NT2/D1 (cell line): ENCODE results near the gene DENND1B.

ENCODE experiments used
- YY1 ChIP-seq: IDR thresholded peaks from 2 replicates; pipeline ENCODE4 v1.6.1; 2011; ENCODE audit not compliant: insufficient read length, insufficient read depth
- ZNF274 ChIP-seq: IDR thresholded peaks from 2 replicates; pipeline ENCODE4 v1.6.1; 2011; ENCODE audit warnings: mild to moderate bottlenecking, low read depth, low read length

DNA sequence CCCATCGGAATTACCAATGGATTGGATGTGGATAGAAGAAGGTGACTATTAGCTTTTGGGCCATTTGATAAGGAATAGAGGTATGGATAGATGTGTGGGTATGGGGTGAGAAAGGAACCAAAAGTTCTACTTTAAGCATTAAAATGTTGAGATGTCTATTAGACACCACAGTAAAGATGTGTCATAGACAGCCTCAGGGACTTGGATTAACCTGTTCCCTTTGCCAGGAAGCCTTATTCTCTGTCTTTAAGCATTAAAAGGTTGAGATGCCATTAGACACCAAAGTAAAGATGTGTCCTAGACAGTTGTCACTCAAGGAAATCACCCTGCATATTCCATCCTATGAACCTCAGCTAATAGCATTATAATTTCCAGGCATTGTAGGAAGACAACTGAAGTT lies 11.0 kb upstream of the DENND1B start:
- TF ChIP-seq YY1 (no peak), ZNF274 (no peak)
